BLaER1 (cell line): ENCODE data around the gene PHC1.
A peak's percentile ranks its signal among the peaks of the same experiment; 100 is the strongest.

ENCODE experiments used
- H3K27ac ChIP-seq: shearing (Covaris generic); formaldehyde crosslinking; 2 replicates; pipeline ENCODE4 v1.8.1; 2022
- H3K27me3 ChIP-seq: shearing (Covaris generic); formaldehyde crosslinking; 2 replicates; pipeline ENCODE4 v1.8.1; 2022
- H3K36me3 ChIP-seq: shearing (Covaris generic); formaldehyde crosslinking; 2 replicates; pipeline ENCODE4 v1.8.1; 2022
- H3K4me1 ChIP-seq: shearing (Covaris generic); formaldehyde crosslinking; 2 replicates; pipeline ENCODE4 v1.8.1; 2022
- H3K4me2 ChIP-seq: shearing (Covaris generic); formaldehyde crosslinking; 2 replicates; pipeline ENCODE4 v1.8.1; 2022
- H3K4me3 ChIP-seq: shearing (Covaris generic); formaldehyde crosslinking; 2 replicates; pipeline ENCODE4 v1.8.1; 2022
- H3K9ac ChIP-seq: shearing (Covaris generic); formaldehyde crosslinking; 2 replicates; pipeline ENCODE4 v1.8.1; 2022
- H3K9me3 ChIP-seq: shearing (Covaris generic); formaldehyde crosslinking; 2 replicates; pipeline ENCODE4 v1.8.1; 2022
- H4K20me1 ChIP-seq: shearing (Covaris generic); formaldehyde crosslinking; 2 replicates; pipeline ENCODE4 v1.8.1; 2022
- Cebpa-rat ChIP-seq: shearing (Covaris generic); IDR thresholded peaks from 2 replicates; pipeline ENCODE4 v1.8.1; 2022

The PHC1 gene

DNA sequence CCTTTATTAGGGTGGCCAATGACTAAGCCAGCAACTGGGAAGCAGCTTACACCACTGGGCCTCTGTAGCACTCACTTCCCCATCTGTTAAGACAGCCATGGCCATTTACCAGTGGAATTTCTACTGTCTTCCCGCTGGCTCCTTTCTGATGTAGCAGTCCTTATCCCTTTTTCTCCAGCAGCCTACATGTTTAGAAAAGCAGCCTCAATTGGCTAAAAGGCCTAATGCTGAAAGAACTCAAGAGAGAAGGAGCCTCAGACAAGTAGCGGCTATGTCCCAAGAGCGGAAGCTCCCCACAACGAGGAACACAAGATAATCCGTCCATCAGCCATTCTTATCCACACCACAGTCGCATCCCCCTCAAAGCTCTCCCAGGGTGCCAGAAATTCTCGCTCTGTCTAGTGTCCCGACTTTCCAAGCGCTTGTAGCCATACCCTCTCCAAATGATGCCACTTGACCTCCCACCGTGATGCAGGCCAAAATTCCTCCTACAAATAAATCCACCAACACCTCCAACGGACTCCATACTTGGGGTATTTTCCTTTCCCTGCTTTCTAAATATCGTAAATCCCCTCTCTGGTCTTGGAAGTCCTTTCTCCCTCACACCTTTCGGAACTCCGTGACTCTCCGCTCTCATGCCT, 34.5 kb downstream of the PHC1 start:
- TF ChIP-seq Cebpa-rat, result no peak
- peak overlapping the region; percentile 80 for H3K9ac ChIP-seq
- peaks cover 18% of the 10 kb centered on the region for H3K9me3 ChIP-seq
- H3K27me3 ChIP-seq, result no peaks in the 10 kb centered on the region
- peak overlapping the region; percentile 89 for H3K4me2 ChIP-seq
- H4K20me1 ChIP-seq, result peaks cover 51% of the 10 kb centered on the region
- peak overlapping the region; percentile 77 for H3K4me3 ChIP-seq
- peak overlapping the region; percentile 92 for H3K27ac ChIP-seq
- H3K36me3 ChIP-seq, result peaks cover 45% of the 10 kb centered on the region
- H3K4me1 ChIP-seq, result peaks cover 30% of the 10 kb centered on the region

DNA sequence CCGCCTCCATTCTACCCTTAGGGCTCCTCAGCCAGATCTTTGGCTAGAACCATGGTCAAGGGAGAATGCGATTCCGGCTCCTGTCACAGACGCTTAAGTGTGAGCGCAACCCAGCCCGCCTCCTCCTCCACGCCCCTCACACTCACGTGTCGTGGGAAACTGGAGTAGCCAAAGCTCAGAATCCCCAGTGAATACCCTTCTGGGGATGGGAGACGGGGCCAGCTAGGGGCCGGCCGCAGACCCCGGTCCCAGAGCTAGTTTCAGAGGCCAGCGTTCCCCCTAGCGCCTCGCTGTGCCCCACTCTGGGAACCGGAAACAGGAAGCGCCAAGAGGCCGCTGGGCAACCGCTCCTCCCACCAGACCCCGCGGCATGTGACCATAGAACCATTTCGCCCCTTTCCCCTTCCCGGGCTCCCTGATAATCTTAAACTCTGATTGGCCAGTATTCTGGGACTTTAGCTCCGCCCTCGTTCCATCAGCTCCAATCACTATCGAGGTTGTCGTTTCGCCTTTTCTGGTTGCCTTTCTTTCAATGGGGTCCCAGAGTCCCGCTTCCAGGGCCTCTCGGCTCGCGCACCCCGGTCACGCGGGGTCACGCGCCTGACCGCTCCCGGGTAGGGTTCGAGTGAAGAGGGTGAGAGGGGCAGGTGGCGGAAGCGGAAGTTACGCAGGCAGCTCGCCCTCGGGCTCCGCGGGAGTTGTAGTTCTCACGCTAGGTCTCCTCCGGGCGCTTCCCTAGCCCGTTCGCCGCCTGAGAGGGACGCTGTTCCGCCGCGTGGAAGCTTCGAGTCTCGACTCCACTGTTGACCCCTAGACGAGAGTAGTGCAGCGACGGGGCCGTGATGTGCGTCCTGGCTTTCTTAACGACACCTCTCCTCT, 35.3 kb downstream of the PHC1 start, which contains the start of gene M6PR:
Gene M6PR, minus strand, starts transcription at position 304 of the 879 bp plus-strand sequence. CDS start 3,241 bp downstream, outside the sequence.
- Histone ChIP-seq H3K4me1 (peaks cover 30% of the 10 kb centered on the region), H3K27ac (peak within 1 kb of the TSS; percentile 92), H3K9ac (peak within 1 kb of the TSS; percentile 80), H3K4me3 (peak within 1 kb of the TSS; percentile 77), H3K4me2 (peak within 1 kb of the TSS; percentile 89), H3K9me3 (peaks cover 26% of the 10 kb centered on the region), H4K20me1 (peaks cover 45% of the 10 kb centered on the region), H3K27me3 (no peaks in the 10 kb centered on the region), H3K36me3 (peaks cover 40% of the 10 kb centered on the region)
- TF ChIP-seq Cebpa-rat, result no peak

DNA sequence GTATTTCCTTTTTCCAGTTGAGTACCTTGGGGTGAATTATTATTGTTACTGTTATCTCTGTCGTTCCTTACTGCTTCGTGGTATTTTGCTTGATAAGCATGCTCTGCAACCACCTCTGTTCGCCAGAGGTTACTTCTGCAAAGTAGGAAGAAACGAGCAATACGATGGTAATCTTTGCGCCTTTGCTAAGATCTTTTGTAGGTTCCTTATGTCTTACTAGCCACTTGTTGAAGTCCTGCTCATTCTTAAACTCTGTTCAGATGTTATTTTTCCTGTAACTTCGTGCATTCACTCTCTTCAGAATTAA, 35.9 kb downstream of the PHC1 start:
- Histone ChIP-seq H3K27ac (peak overlapping the region; percentile 92), H3K9me3 (peaks cover 32% of the 10 kb centered on the region), H3K27me3 (no peaks in the 10 kb centered on the region), H3K4me2 (peak overlapping the region; percentile 72), H3K4me1 (peaks cover 30% of the 10 kb centered on the region), H3K9ac (peak overlapping the region; percentile 80), H3K4me3 (peak overlapping the region; percentile 77), H3K36me3 (peaks cover 39% of the 10 kb centered on the region), H4K20me1 (peaks cover 39% of the 10 kb centered on the region)
- no peak for TF ChIP-seq Cebpa-rat

DNA sequence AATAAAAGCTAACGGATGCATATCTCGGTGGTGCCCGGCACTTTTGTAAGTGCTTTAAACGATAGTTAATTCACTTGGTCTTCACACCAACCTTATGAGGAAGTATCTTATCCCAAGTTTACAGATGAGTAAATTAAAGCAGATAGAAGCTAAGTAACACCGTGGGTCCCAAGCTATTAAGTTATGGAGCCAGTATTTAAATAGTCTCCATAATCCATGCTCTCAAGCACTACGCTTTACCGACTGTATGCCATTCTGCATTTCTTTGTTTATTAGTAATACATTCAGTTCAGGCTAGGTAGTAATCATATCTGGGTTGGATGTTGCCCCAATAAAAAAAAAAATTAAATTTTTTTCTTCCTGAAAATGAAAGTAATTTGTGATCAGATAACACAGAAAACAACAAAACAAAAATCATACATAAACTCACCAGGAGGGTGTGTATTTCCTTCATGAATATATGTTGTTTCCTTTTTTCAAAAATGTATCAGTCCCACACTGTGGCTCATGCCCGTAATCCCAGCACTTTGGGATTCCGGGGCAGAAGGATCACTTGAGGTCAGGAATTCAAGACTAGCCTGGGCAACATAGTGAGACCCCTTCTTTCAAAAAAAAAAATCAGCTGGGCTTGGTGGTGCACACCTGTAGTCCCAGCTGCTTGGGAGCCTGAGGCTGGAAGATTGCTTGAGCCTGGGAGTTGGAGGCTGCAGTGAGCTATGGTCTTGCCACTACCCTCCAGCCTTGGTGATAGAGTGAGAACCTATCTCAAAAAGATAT, 36.6 kb downstream of the PHC1 start:
- Histone ChIP-seq H4K20me1 (peaks cover 32% of the 10 kb centered on the region), H3K27ac (peak overlapping the region; percentile 92)

DNA sequence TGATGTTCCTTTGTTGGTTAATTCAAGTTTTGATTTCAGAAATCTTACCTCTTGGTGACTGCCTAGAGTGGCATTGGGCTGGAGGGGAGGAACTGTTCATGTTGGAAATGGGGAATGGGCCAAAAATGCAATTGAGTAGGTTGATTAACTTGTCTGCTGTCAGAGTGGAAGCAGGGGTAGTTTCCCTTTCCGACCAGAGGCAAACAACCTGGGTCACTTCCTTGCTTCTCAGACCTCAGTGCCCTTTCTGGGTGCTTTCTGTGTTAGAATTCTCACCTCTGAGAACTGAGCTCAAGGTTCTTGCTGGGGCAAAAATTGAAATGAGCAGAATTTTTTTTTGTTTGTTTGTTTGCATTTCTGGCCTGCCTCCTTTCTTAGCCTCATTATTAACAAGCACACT, 37.4 kb downstream of the PHC1 start:
- peaks cover 27% of the 10 kb centered on the region for H3K4me1 ChIP-seq
- peaks cover 39% of the 10 kb centered on the region for H3K36me3 ChIP-seq
- no peaks in the 10 kb centered on the region for H3K27me3 ChIP-seq
- H3K4me3 ChIP-seq, result no peak overlapping the region
- peaks cover 47% of the 10 kb centered on the region for H3K9me3 ChIP-seq
- no peak for TF ChIP-seq Cebpa-rat
- H3K9ac ChIP-seq, result no peak overlapping the region
- no peak overlapping the region for H3K4me2 ChIP-seq
- no peak overlapping the region for H3K27ac ChIP-seq
- H4K20me1 ChIP-seq, result peaks cover 23% of the 10 kb centered on the region

More for the DNA sequence above, 36.6 kb downstream of the PHC1 start:
- peaks cover 39% of the 10 kb centered on the region for H3K36me3 ChIP-seq
- H3K4me1 ChIP-seq, result peaks cover 30% of the 10 kb centered on the region
- peaks cover 39% of the 10 kb centered on the region for H3K9me3 ChIP-seq
- H3K4me3 ChIP-seq, result peak overlapping the region; percentile 77
- TF ChIP-seq Cebpa-rat, result no peak
- peak overlapping the region; percentile 80 for H3K9ac ChIP-seq
- no peaks in the 10 kb centered on the region for H3K27me3 ChIP-seq
- peak overlapping the region; percentile 72 for H3K4me2 ChIP-seq

DNA sequence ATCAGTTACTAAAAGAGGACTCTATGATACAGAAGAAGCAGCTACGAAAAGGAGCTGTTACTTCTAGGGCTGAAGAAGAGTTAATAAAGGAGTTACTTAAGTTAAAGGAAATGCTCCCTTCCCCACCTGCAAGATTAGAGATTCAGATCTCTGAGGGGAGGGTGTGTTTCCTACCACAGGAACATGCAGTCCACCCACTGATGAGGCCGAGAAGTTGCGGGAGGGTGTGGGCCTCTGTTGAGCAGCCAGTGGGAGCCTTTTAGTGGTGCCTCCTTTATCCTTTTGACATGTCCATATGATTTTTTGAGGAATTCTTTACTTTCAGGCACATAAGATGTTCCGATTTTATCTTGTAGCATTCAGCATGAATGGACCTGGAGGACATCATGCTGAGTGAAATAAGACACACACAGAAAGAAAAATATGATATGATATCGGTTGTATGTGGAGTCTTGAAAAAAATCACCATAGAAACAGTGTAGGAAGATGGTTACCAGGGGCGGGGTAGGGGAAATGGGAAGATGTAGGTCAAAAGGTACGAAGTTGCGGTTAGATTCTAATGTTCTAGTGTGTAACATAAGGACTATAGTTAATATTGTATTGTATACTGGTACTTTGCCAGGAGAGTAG, 39.6 kb downstream of the PHC1 start:
- H3K9me3 ChIP-seq, result peaks cover 49% of the 10 kb centered on the region
- peaks cover 7% of the 10 kb centered on the region; the same call in 1 of the 2 replicates for H3K4me1 ChIP-seq
- H3K4me3 ChIP-seq, result no peak overlapping the region
- H3K9ac ChIP-seq, result no peak overlapping the region
- H3K4me2 ChIP-seq, result no peak overlapping the region
- H3K27me3 ChIP-seq, result no peaks in the 10 kb centered on the region
- peaks cover 34% of the 10 kb centered on the region for H3K36me3 ChIP-seq
- no peak overlapping the region for H3K27ac ChIP-seq
- no peak for TF ChIP-seq Cebpa-rat
- H4K20me1 ChIP-seq, result peaks cover 2% of the 10 kb centered on the region; the same call in 1 of the 2 replicates

DNA sequence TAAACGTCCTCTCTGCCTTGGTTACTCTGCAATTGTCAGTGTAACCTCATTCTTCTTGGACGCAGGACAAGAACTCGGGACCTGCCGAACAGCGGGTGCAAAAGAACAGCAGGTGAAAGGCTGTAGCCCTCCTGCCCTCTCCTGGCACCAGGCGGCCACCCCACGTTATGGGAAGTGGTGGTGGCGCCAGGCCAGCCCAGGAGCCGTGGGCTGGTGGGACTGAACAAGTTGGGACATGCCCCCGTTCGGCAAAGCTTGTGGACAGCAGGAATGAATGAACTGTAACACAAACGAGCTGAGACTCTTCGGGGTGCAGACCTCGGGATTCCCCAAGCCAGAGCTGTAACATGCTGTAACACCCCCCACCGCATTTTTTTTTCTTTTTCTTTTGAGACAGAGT, 41.8 kb downstream of the PHC1 start:
- TF ChIP-seq Cebpa-rat, result no peak
- Histone ChIP-seq H3K4me3 (no peak overlapping the region), H3K27me3 (no peaks in the 10 kb centered on the region), H3K27ac (no peak overlapping the region), H3K36me3 (peaks cover 34% of the 10 kb centered on the region), H4K20me1 (no peaks in the 10 kb centered on the region), H3K9me3 (peaks cover 49% of the 10 kb centered on the region), H3K4me2 (no peak overlapping the region), H3K4me1 (peaks cover 5% of the 10 kb centered on the region; the same call in 1 of the 2 replicates), H3K9ac (no peak overlapping the region)

DNA sequence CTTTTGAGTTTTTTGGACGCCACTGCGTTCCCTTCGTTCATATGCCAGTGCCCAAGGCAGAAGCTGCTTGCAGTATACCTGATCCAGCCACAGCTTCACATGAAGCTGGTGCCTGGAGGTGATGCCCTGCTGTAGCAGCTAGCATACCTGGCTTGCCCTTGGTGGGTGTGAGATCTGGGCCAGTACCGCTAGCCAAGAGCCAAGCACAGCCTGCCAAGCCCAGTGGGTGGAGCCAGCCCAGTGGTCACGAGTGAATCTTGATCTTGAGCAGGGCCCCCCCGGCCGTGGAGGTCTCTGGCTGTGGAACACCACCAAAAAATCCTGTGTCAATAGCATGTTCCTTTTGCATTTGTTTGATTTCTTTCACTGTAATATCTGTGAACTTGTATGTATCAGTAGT, 42.5 kb downstream of the PHC1 start:
- no peaks in the 10 kb centered on the region for H4K20me1 ChIP-seq
- no peak overlapping the region for H3K9ac ChIP-seq
- H3K27me3 ChIP-seq, result no peaks in the 10 kb centered on the region
- no peak overlapping the region for H3K4me2 ChIP-seq
- no peak for TF ChIP-seq Cebpa-rat
- H3K4me1 ChIP-seq, result no peaks in the 10 kb centered on the region
- peaks cover 49% of the 10 kb centered on the region for H3K9me3 ChIP-seq
- H3K36me3 ChIP-seq, result peaks cover 37% of the 10 kb centered on the region
- no peak overlapping the region for H3K4me3 ChIP-seq
- H3K27ac ChIP-seq, result no peak overlapping the region

DNA sequence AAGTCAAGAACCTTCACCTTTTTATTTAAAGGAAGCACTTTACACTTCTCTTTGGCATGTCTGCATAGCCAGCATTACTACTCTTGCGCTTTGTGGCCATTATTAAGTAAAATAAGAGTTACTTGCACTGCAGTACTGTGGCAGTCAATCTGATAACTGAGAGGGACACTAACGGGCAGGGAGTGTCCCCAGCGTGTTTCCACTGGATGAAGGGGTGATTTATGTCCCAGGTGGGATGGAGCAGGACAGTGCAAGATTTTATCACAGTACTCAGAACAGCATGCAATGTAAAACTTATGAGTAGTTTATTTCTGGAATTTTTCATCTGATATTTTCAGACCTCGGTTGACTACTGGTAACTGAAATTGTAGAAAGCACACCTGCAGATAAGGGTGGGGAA, 43.3 kb downstream of the PHC1 start:
- no peak overlapping the region for H3K27ac ChIP-seq
- H3K4me2 ChIP-seq, result no peak overlapping the region
- no peak for TF ChIP-seq Cebpa-rat
- no peak overlapping the region for H3K9ac ChIP-seq
- H3K9me3 ChIP-seq, result peaks cover 43% of the 10 kb centered on the region
- H3K27me3 ChIP-seq, result no peaks in the 10 kb centered on the region
- H3K36me3 ChIP-seq, result peaks cover 38% of the 10 kb centered on the region
- no peak overlapping the region for H3K4me3 ChIP-seq
- H3K4me1 ChIP-seq, result no peaks in the 10 kb centered on the region
- H4K20me1 ChIP-seq, result no peaks in the 10 kb centered on the region
